ENCODE results near the gene ANKS1B.

GRCh38 chr12:98796745-98797144 lies 1188.0 kb downstream of the ANKS1B start:
- no peak for TF ChIP-seq CTCF (IDR thresholded peaks at IDR 0.05)
- TF ChIP-seq POLR2A (IDR thresholded peaks at IDR 0.05), result no peak

Measured in Peyer's patch (tissue), 4 donors.